ENCODE measurements around the gene GALNT2. TPM values are rescaled to one million over a fixed set of nuclear protein-coding genes. Genes with fewer than 3 reads are reported as not detected.

GALNT2 gene
- polyA plus RNA-seq (2013, experiment 1 of 2; ENCODE audit: insufficient read length) = 195 TPM
- 183 TPM for polyA plus RNA-seq (2013, experiment 2 of 2; ENCODE audit: insufficient read length)

DNA sequence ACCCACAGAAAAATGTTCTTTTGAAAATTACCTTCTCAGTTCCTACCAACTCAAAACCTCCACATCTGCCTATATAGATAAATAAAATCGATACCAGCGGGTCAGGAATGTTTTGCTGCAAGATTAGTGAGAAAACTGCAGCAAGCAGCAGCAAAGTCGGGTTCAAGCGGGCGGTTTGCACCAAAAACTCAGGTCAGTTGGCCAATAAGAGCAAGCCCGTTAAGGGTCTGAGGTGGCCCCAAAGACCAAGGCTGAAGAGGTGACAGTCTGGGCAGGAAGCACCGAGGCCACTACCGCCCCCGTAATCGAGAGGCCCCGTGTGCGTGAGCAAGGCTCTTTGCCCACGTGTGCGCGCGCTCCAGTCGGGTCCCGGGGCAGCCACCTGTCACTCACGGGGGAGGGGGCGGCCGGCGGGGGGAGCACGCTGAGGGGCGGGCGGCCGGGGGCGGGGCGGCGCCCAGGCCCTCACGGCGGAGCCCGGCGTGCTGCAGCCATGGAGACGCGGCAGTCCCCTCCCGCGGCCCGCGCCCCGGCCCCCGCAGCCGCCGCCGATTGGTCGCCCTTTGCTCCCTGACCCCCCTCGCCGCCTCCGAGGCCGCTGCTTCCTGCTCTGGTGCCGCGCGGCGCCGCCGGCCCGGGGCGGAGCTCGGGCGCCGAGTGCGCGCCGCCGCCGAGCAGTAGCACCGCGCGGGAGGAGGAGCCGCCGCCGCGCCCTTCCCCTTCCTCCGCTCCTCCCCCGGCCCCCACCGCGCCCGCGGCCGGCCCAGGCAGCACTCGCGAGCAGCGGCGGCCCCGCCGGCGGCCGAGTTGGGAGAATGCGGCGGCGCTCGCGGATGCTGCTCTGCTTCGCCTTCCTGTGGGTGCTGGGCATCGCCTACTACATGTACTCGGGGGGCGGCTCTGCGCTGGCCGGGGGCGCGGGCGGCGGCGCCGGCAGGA lies at the start of gene GALNT2:
GALNT2 (plus strand) TSS at position 773 of the 939 bp plus-strand sequence; CDS start at position 816, 43 bp downstream.
- DNase-seq = peak; percentile 89

DNA sequence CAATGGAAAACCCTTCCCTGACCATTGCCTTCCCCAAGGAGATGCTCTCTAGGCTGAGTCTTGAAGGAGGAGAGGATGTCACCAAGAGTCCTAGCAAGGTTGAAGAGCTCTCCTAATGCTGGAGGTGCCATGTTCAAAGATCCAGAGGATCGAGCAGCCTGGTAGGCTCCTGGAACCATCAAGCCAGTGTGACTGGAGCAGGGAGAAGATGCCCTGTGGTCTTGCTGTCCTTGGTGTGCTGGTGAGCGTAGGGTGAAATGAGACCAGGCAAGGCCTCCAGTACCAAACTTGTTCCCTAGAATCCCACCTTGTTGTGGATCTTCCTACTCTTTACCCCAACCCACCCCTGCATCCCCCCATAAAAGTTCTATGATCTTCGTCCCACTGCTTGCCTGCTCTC lies 46.6 kb upstream of the GALNT2 start:
- no peak for DNase-seq

GRCh38 chr1:230022666-230023380 lies 44.2 kb upstream of the GALNT2 start:
- no peak for DNase-seq

DNA sequence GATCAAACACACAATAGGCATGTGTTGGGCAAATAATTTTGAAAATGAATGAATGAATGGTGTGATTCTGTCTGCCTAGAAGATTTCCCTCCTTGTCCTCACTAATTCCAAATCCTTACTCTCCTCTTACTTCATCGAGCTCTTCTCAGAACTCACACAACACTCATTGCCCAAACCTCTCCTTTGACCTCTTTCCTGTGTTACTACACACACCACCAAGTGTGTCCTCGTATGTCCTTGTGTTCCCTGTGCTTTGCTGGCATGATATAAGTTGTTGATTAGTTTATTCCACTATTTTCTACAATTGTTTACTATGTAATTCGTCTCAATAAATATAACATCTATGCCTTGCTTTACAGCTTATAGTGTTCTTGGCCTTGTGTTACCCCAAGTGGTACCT lies 41.4 kb upstream of the GALNT2 start:
- DNase-seq = no peak

DNA sequence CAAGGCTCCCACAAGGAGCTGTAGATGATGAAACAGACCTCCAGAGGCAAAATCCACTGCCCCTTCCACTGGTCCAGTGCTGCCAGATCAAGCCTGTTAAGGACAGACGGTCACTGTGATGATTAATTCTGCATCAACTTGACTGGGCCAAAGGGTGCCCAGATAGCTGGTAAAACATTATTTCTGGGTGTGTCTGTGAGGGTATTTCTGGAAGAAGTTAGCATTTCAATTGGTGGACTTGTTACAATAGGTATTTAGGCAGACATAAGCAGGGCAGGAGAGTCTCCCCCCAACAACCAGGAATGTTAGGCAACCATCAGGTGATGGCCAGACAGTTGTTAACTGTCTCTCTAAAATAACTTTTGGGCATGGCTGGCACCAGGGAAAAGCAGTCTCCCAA lies 40.9 kb upstream of the GALNT2 start:
- DNase-seq = no peak

DNA sequence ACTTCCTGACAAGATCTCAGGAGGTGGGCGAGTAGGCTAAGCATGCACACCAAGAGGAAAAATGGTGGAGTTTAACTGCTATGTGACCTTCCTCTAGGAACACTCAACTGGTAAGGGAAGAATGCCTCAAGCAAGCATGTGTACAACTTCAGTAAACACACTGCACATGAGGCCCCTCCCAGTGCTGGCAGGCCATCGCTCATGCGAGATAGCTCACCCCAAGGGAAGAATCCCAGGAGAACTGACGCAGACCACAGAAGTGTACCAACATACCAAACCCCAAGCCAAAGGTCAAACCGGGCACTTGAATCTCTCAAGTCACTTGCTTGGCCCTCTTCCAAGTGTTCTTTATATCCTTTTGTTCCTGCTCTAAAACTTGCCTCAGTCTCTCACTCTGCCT lies 40.5 kb upstream of the GALNT2 start:
- no peak for DNase-seq

DNA sequence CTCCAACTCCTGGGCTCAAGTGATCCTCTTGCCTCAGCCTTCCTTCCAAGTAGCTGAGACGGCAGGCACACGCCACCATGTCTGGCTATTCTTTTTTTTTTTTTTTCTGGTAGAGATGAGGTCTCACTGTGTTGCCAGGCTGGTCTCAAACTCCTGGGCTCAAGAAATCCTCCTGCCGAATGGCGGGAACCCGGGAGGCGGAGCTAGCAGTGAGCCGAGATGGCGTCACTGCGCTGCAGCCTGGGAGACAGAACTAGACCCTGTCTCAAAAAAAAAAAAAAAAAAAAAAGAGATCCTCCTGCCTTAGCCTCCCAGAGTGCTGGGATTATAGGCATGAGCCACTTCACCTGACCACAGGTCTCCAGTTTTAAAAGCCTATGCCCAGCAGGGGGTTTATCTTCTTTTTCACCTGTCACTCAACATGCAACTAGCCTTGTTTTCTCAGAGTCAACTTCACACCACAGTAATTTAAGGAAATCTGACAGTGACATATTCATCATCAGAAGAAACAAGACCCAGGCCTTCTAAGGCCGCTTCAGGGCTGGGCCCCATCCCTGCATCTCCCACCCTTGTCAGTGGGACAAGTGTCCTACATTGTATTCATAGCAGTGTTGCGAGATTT lies 38.3 kb upstream of the GALNT2 start:
- no peak for DNase-seq

DNA sequence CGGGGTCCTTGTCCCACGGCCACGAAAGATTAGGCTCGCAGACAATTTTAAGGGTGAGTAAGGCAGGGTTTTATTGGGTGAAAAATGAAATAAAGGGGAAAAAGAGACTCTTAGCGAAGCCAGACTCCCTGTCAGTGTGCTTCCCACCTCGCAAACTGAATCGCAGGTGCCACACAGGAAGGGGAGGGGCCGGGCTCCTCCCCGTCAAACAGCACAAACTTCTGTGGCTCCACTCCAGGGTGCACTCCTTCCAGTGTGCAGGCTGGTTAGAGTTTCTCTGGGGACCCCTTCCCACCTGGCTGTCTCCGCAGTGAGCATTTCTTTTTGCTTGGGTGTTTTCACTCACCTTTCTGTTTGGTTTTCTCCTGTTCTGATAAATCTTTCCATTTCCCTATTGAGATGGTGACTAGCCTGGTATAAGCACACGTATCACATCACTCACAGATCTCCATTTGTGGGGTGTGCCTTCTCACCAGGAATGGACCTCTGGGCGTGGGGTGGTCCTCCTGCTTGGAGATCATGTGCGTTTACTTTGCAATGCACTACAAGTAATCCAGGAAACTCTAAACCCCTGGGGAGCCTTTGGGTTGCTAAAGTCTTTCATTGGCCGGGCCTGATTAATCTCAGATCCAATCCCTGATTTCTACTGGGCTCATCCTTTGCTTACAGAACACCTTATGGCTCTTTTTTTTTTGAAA lies 37.6 kb upstream of the GALNT2 start:
- DNase-seq = no peak

DNA sequence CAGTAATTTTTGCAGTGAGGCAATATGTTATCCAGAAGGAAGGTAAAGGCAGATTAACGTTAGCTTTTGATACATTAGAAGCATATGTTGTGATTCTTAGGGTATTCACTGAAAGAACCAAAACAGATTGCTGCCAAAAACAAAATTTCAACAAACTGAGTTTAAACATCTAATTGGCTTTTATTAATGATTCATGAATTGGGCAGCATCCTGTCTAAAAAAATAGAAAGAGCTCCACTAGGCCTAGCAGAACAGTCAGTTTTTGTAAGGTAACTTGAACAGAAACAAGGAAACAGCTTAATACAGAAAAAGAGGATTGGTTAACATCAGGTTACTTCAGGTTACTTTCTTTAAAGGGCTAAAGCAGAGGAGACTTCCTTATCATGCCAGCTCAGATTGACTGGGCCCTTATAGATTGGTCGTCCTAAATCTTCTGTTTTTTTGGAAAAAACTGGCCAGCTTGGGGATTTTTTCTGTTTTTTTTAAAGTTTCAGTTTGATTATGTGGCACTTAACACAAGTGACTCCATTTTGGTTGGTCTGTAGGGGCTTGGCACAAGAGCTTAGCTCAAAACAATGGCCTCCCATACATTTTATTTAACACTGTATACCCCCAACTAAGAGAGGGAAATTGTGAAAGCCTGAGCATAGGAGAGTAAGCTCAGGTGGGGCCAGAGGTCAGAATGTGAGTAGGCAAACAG lies 36.8 kb upstream of the GALNT2 start:
- no peak for DNase-seq

GRCh38 chr1:230031131-230031530 lies 35.9 kb upstream of the GALNT2 start:
- no peak for DNase-seq

DNA sequence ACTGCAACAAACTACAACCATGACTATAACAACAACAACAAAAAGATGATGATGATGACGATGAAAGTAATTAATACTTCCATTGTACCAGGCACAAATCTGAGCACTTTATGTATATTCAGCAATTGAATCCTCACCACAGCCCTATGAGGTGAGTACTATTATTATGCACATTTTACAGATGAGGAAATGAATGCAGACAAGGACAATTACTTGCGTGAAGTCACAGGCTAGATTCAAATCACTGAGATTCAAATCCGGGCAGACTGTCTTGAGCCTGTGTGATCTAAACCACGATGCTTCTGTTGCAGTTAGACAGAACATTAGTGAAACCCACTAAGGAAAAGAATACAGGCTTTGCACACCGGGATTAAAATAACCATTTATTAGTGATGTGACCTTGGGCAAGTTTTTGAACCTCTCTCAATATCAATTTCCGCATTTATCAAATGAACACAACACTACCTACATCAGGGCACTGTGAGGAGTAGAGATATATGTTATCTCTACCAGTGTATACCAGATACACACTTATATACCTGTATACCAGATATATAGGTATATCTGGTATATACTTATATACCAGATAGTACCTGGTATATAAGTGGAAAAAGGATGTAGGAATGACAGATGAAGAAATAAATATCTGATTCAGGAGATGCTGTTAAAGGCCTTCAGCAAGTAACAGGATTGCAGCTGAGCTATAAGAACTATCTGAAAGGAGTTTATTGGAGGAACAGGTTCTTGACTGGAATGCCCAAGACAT lies 34.3 kb upstream of the GALNT2 start:
- no peak for DNase-seq

DNA sequence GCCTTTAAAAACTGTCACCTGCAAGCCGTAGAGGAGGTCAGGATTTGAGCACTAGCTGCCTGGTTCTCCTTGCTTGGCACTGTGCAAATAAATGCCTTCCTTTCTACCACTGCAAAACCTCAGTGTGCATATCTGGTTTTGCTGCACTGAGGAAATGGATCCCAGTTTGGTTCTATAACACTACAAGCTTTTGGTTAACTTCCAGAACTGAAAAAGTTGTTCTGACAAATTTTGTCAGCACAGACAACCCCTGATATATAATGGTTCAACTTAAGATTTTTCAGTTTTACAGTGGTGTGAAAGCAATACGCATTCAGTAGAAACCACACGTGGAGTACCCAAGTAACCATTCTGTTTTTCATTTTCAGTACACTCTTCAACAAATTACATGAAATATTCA lies 29.8 kb upstream of the GALNT2 start:
- no peak for DNase-seq

GRCh38 chr1:230040440-230040839 lies 26.6 kb upstream of the GALNT2 start:
- no peak for DNase-seq

DNA sequence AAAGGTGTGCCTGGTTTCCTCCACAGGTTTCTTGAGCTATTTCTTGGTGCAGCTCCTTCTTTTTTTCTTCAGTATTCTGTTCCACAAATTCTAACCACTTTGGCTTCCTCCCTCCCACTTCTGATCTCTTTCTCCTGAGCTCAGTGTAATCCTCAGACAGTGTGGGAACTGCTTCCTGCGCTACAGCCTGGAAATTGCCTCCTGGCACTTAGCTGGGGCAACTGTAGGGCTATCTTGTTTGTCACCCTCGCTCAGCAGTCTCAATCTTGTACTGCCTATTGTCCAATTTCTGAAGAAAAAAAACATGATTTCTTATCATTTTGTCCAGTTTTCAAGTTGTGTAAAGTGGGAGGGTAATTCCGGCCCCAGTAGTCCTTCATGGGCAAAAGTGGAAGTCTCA lies 24.0 kb upstream of the GALNT2 start:
- no peak for DNase-seq

DNA sequence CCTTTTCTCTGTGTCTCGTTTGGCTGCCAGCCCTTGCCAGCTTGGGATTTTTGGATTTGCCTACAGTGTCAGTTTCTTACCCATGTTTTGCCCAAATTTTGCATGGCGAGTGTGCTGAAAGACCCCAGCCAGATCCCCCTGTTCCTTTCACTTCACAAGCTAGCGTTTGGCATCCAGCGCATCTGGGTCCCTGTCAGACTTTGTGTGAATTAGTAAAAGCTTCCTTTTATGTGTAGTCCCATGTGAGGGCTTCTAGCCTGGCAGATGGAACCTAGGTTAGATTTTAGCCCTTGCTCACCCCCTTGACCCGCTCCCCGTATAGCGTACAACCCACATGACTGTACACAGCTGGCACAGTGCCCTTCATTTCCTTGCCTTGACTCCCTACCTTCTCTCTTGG lies 22.3 kb upstream of the GALNT2 start:
- no peak for DNase-seq

DNA sequence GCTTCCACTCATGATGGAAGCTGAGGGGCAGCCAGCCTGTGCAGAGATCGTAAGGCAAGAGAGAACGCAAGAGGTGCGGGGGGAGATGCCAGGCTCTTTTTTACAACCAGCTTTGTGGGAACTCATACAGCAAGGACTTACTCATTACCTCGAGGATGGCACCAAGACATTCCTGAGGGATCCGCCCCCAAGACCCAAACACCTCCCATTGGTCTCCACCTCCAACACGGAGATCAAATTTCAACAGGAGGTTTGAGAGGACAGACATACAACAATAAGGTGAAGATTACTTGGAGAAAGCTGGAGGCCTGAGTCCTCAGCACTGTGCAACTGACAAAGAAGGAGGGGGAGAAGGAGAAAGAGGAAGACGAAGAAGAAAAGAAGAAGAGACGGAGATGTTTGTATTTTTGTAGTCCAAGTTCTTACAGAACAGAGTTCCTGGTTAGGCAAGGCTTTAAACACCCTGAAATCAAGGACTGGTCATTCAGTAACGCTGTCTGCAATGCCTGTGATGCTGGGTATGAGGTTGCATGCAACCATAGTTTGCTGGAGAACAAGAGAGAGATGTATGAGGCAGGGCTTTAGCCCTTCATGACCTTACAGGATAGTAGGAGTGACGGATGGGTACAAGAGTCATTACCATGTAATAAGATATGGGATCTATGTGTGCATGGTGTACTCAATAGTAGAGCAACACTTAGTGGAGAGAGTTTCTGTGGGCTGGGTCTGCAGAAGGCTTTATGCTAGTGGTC lies 19.7 kb upstream of the GALNT2 start:
- no peak for DNase-seq

GRCh38 chr1:230048322-230048721 lies 18.7 kb upstream of the GALNT2 start:
- no peak for DNase-seq

- no peak for DNase-seq
These were observed 18.1 kb upstream of the GALNT2 start for GRCh38 chr1:230048922-230049321.

GRCh38 chr1:230049731-230050130 lies 17.3 kb upstream of the GALNT2 start:
- no peak for DNase-seq

DNA sequence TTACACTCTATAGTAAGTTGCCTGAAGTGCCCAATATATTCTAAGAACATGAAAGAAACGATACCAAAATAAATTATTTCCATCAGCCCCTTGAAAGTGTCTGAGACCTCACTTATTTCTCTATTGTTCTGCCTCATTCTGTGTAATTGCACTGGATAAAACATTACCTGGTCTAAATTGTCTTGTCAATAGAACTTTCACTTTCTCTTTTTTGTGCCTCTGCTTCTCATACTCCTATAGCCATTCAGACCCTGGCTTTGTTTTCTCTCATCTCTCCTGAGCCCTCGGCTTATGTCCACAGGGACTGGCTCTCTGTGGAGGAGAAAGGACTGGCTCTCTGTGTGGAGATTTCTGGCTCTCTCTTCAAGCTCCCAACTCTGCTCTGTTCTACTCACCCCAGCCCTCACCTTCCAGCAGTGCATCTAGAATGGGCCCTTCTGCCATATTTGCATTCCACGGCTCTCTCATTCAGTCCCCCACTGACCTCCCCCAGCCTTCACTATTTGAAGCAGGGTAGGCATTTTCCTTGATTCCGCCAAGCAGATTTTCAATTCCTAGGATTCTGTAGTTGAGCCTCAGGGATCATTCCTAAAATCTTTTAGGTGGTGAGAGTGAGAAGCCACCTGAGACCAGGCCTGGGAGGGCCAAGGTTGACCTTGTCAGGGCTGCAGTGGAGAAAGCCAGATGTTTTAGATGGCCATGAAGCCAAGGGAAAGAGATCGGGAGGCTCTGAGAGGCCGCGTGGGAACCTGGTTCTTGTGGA lies 15.9 kb upstream of the GALNT2 start:
- DNase-seq = no peak
